Embryonic facial prominence (tissue), 1 donor: ENCODE data around the gene SLC6A20.

Experiments
- DNase-seq: peaks from one replicate; pipeline ENCODE4 v3.0.0-alpha.2; 2016; ENCODE audit errors: extremely low spot score

SLC6A20 gene

DNA sequence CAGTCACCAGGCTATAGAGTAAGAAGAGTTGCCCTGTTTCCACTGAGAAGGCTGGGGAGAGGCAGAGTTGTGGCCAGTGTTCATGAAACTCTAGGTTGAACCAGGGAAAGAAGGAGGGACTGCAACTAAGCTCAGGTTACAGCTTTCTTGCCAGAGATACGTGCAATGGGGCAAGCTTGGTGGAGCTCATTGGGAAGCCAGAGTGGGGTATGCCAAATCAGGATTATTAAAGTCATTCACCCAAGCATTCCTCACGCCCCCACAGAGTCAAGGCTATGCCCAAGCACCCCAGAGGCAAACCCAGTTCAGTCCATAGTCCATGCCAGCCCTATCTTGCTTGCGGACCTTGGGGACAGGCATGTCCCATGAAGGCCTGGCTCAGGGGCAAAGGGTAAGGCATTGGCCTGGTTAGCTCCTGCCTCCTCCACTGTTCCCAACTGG is 17.6 kb downstream of the SLC6A20 start:
- no peak for DNase-seq

- DNase-seq: no peak
Measured at GRCh38 chr3:45777746-45778386, 18.5 kb downstream of the SLC6A20 start.

- DNase-seq: no peak
Measured at GRCh38 chr3:45777111-45777745, 19.1 kb downstream of the SLC6A20 start.

DNA sequence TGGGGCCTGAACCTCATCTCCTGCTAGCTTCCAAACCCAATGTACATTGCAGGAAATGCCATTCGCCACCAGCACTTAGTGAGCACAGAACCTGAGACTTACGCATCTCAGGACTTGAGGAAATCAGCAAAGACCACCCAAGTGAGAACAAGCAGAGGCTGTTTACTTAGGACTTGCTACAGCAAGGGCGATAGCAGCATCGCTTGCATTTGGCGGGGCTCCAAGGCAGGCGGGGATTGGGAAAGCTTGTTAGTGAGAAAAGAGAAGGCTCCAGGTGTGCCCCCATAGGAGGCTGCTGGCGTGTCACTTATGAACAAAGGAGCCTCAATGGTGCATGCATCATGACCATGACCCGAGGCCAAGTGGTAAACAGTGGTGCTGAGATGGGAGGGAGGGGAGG is 19.7 kb downstream of the SLC6A20 start:
- DNase-seq: no peak

- DNase-seq: no peak
Measured at GRCh38 chr3:45776301-45776595, 20.1 kb downstream of the SLC6A20 start.

GRCh38 chr3:45775571-45776300 is 20.6 kb downstream of the SLC6A20 start:
- no peak for DNase-seq

GRCh38 chr3:45774581-45775521 is 21.5 kb downstream of the SLC6A20 start:
- DNase-seq: no peak

DNA sequence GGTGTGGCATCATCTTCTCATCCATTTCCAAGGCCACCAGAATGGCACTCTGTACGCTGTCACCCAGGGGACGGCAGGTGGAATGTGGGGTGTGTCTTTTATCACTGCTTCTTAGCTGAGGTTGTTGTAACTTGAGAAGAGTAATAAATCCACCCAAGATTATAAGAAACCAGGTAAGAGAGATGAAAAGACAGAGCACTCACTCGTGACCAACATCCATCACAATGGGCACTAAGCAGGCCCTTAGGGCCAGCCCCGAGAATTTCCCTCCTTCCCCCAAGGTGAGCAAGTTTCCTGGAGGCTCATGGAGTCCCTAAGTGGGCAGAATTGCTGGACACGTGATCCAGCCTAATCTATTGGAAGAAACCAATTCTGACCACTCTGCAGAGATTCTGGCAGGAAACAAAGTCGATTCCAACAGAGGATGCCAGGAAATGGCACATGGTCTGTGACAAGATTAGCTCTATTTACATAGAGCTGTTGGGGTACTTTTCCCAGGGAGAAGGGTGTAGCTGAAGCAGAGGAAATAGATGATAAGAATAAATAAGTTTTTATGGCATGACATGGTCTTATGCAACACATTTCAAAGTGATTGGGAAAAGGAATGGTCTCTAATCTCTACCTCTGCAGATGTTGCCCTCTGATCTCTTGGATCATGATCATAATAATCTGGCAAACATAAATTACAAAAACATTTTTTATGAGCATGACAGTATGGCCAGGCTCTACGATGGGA is 22.5 kb downstream of the SLC6A20 start:
- no peak for DNase-seq

DNA sequence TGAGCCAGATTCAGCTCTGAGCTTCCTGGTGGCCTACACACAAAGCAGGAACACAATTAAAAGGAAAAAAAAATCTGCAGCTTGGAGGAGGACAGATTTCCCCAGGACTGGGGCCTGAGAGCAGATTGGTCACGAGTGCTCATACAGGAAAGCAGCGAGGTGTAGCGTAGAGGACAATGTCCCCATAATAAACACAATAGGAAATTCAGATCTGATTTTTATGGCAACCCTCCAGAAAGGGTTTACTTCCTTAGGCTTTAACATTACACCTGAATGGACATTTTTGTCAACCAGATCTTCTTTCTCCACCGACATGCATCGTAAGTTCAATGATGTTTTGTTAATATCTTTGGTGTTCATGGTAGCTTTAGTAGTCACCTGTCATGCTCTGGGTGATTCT is 23.3 kb downstream of the SLC6A20 start:
- DNase-seq: no peak

DNA sequence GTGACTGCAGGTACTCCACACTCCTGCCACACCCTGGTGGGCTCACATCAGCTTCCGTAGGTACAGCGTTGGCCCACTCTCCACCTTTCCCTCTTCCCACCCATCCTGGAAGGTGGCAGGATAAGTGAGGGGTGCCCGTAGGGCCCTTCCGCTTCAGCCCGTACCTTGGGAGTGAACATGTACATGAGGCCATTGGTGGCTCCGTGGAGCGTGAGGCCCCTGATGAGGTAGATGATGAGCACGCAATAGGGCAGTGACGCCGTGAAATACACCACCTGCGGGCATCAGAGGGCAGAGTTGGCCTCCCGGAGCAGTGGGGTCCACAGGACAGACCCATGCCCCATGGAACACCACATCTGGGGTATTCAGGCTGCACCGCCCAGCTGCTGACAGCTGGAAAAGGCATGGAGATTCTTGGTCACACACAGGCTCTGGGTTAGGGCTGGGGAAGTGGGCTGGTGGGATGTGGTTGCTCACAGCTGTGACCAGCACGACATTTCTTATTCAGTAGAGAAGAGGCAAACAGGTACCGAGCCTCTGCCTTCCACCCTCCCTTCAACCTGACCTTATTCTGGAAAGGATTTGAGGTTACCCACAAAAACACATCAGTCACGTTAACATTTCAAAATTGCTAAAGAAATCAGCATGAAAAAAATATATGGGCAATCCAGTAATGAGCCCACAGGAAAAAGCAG is 23.8 kb downstream of the SLC6A20 start:
- DNase-seq: no peak

DNA sequence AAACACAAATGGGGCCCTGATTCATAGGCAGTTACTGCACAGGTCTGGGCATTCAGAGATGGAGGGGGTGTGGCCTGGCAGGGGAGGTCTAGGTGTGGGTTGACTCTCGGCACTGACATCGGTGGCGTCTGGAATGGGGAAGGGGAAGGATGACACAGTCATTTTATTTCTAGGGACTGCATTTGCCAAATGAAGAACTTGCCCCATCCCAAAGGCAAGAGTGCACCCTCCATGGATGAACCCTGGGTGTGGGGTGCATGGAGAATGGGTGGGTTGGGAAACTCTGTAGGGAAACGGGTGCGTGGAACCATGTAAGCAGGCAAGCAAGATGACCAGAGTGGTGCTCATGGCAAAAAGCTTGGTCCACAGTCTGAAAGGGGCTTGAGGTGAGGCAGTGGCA is 24.5 kb downstream of the SLC6A20 start:
- no peak for DNase-seq

- no peak for DNase-seq
Measured at GRCh38 chr3:45771166-45771775, 25.1 kb downstream of the SLC6A20 start.

- DNase-seq: no peak
Measured at GRCh38 chr3:45765958-45766357, 30.4 kb downstream of the SLC6A20 start.

DNA sequence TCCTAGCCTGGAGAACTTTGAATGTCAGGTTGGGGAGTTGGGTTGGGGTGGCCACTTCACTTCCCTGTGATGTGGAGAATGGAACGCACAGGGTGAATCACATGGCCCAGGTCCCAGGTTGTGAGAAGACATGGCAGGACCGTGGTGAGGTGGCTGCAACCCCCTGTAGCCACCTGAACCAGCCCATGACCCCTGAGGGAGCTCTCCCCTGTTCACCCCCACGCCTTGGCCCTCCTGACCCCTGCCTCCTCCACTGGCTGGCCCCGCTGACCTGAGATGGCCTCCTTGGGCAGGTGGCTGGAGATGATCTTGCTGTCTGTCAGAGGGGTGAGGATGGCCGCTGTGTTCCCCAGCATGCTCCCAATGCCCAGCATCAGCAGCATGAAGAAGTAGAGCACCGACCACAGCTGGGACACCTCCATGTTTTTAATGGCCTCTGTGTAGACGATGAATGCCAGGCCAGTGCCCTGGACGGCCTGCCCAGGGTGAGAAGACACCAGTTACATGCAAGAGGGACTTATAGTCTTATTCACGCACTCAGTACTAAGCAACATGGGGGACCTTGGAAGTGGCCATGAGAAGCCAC is 31.0 kb downstream of the SLC6A20 start:
- no peak for DNase-seq

DNA sequence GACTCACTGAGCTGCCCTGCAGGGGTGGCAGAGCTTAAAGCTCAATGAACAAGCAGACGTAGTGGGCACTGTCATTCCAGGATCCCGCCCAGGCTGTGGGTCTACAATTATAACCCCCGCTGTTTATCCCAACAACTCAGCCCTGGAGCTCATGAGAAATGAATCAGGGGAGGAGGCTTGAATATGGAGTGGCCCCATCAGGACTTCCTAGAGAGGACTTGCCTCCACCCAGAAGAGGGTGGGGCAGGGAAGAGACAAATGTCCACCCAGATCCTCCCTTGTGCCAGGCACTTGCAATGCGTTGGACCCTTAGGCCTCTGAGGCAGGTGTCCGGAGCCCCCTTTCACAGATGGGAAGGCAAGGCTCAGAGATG is 33.0 kb downstream of the SLC6A20 start:
- no peak for DNase-seq

GRCh38 chr3:45762647-45763302 is 33.6 kb downstream of the SLC6A20 start:
- no peak for DNase-seq

GRCh38 chr3:45761831-45762230 is 34.5 kb downstream of the SLC6A20 start:
- no peak for DNase-seq

DNA sequence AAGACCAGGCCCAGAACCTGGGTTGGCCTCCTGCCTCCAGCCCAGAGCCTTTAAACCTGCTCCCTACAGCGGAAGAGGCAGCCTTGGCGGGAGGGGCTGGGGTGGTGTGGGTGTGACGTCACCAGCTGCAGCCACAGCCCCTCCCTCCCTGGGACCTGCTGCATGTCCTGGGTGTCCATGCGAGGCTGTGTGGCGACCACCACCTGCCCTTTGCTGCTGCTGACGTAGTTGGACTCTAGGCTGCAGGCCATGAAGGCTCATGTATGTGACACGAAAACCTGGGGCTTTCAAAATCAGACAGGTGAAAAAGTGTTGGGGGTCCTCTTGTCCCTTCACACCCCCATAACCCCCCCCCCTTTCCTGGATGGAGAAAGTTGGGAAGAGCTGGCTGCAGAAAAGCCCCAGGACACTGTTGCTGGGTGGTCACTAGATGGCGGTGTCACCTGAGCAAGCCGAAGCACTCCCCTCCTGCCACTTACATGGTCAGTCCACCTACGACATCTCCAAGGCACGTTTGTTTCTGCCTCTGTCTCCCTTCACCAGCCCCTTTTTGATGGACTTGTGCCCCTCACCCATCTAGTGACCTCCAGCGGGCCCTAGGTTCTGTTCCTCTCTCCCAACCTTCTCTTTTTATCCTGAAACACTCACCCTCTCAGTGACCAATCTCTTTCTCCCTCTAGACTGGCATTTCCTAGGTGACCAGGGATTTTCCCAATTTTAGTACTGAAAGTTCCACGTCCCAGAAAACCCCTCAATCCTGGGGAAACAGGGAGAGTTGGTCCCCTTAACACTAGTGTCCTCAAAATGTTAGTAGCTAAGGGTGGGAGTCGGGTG is 35.2 kb downstream of the SLC6A20 start:
- no peak for DNase-seq

GRCh38 chr3:45759851-45760250 is 36.5 kb downstream of the SLC6A20 start:
- no peak for DNase-seq
